SHP77 (cell line): Measurements from ENCODE around the gene PRXL2B.

Experiments
- DNase-seq, 2 experiments: peaks; one replicate each; lab custom pipeline; 2025; lab: John Stamatoyannopoulos, UW

PRXL2B gene

GRCh38 chr1:2635361-2636010 is 48.9 kb downstream of the PRXL2B start:
- no peak for DNase-seq

- no peak for DNase-seq
These were observed 50.2 kb downstream of the PRXL2B start for GRCh38 chr1:2636733-2637132.

GRCh38 chr1:2637442-2638145 is 51.0 kb downstream of the PRXL2B start:
- no peak for DNase-seq

- DNase-seq, result no peak
These were observed 52.0 kb downstream of the PRXL2B start for GRCh38 chr1:2638466-2639115.

GRCh38 chr1:2639203-2639602 is 52.6 kb downstream of the PRXL2B start:
- no peak for DNase-seq

- DNase-seq, result no peak
These were observed 53.3 kb downstream of the PRXL2B start for GRCh38 chr1:2639607-2640521.

GRCh38 chr1:2640626-2641025 is 54.0 kb downstream of the PRXL2B start:
- no peak for DNase-seq
